ENCODE measurements around the gene ARHGAP26. TPM values are rescaled to one million over a fixed set of nuclear protein-coding genes. Genes with fewer than 3 reads are reported as not detected.

ARHGAP26 gene
- total RNA-seq, 2 donors from 2014 or later = 27.5 to 80.7 TPM

DNA sequence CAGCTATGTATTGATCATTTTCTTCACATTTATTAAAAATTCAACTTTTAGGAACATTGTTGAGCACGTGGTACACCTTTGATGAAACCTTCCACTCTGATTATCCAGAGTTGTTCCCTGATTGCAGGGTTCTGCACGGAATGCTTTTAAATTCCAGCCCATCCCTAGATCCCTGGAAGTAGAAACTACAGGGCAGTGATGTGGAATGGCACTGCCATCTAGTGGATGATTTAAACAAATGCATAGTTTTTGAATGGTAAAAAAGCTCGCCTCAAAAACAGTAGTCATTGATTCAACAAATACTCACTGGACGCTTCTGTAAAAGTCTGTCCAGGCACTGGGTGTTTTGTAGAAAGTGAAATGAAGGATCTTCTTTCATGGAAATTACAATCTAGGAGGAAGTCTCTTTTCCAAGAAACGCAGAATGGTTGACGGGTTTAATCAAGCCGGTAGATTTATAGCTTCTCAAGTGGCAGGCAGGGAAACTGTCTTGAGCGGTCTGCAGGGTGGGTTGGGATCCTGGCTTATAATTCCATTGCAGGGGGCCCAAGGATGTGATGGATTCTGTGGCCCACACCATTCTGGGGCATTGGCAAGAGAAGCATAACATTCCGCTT is 118.4 kb downstream of the ARHGAP26 start:
- H3K27me3 ChIP-seq (replicated peaks; ENCODE audit: insufficient read depth) = no peaks in the 10 kb centered on the region
- DNase-seq (ENCODE audit: low spot score) (no peak), ATAC-seq (ENCODE audit: insufficient number of reproducible peaks, low FRiP score, low read depth) (no peak)
- TF ChIP-seq, protein P1, sequence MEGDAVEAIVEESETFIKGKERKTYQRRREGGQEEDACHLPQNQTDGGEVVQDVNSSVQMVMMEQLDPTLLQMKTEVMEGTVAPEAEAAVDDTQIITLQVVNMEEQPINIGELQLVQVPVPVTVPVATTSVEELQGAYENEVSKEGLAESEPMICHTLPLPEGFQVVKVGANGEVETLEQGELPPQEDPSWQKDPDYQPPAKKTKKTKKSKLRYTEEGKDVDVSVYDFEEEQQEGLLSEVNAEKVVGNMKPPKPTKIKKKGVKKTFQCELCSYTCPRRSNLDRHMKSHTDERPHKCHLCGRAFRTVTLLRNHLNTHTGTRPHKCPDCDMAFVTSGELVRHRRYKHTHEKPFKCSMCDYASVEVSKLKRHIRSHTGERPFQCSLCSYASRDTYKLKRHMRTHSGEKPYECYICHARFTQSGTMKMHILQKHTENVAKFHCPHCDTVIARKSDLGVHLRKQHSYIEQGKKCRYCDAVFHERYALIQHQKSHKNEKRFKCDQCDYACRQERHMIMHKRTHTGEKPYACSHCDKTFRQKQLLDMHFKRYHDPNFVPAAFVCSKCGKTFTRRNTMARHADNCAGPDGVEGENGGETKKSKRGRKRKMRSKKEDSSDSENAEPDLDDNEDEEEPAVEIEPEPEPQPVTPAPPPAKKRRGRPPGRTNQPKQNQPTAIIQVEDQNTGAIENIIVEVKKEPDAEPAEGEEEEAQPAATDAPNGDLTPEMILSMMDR (IDR thresholded peaks at IDR 0.05) = peak; percentile 76
- no peaks in the 10 kb centered on the region for H3K9me3 ChIP-seq
- peaks cover 7 to 10% of the 10 kb centered on the region in 2 donors for H3K4me1 ChIP-seq (ENCODE audit: control insufficient read depth in 1 of 2, low read depth in 2 of 2)
- H3K36me3 ChIP-seq = peaks cover 2% of the 10 kb centered on the region
- H3K27ac ChIP-seq = no peak overlapping the region
- H3K4me3 ChIP-seq = no peak overlapping the region

DNA sequence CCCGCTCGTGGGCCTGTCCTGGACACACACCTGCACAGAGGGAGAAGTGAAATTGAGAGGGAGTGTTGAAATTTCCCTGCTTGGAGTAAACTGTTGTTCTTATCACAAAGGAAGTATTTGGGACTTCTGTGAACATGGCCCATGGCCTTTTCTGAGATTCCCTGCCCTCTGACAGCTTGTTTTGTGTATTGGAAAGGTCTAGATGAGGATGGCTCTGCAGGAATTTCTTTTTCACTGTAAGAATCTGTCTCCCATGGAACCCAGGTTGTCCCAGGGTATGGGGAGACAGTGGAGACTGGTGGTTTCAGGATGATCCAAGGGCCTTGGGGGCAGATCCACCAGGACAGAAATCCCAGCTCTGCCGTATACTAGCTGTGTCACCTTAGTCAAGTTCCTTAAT is 121.8 kb downstream of the ARHGAP26 start:
- no peak overlapping the region for H3K27ac ChIP-seq
- no peak for ATAC-seq (ENCODE audit: insufficient number of reproducible peaks, low FRiP score, low read depth)
- H3K36me3 ChIP-seq = peaks cover 10% of the 10 kb centered on the region
- peaks cover 0 to 7% of the 10 kb centered on the region in 2 donors for H3K4me1 ChIP-seq (ENCODE audit: control insufficient read depth in 1 of 2, low read depth in 2 of 2)
- TF ChIP-seq, protein P1 (IDR thresholded peaks at IDR 0.05) = no peak
- no peaks in the 10 kb centered on the region for H3K27me3 ChIP-seq (replicated peaks; ENCODE audit: insufficient read depth)
- no peak overlapping the region for H3K4me3 ChIP-seq
- H3K9me3 ChIP-seq = no peaks in the 10 kb centered on the region
- DNase-seq (ENCODE audit: low spot score) = no peak

DNA sequence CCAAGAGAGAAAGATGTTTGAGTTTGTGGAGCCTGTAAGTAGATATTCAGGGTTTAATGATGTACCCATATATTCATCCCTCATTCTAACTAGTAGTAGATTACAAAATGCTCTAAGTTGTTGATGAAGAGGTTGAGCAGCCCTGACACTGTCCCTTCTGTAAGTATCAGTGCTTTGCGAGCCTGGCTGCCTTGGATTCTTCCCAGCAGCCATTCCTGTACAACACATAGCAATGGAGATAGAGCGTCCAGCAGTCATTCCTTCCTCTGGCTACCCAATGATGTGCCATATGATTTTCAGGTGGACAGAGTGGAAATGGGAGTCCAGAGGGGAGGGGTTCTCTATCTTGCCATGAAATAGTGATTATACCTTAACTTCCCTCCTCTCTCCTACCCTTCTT is 124.1 kb downstream of the ARHGAP26 start:
- TF ChIP-seq, protein P1 (IDR thresholded peaks at IDR 0.05) = no peak
- ATAC-seq (ENCODE audit: insufficient number of reproducible peaks, low FRiP score, low read depth) = no peak
- H3K36me3 ChIP-seq = peaks cover 12% of the 10 kb centered on the region

DNA sequence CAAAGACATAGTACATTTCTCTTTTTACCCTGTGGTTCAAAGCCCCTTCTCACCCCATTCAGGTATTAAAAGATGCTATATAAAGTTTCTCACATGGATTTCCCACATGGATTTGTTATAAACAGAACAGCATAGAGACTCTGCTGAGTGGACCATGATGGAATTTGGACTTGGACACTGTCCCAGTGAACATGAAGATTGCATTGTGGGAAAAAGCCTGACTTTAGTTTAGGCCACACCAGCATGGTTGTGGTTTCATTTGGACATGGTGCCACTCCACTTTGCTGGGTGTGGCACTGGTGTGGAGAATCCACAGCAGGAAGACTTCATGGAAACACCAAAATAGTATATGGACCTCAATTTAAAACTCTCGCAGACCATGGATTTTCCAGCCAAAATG is 124.6 kb downstream of the ARHGAP26 start:
- Histone ChIP-seq H3K36me3 (peaks cover 12% of the 10 kb centered on the region), H3K9me3 (no peaks in the 10 kb centered on the region), H3K4me3 (no peak overlapping the region), H3K27me3 (replicated peaks; ENCODE audit: insufficient read depth) (no peaks in the 10 kb centered on the region), H3K27ac (no peak overlapping the region), H3K4me1 (ENCODE audit: control insufficient read depth in 1 of 2, low read depth in 2 of 2) (peaks cover 0 to 7% of the 10 kb centered on the region in 2 donors)
- no peak for DNase-seq (ENCODE audit: low spot score)
- TF ChIP-seq, protein P1 (IDR thresholded peaks at IDR 0.05) = no peak
- ATAC-seq (ENCODE audit: insufficient number of reproducible peaks, low FRiP score, low read depth) = no peak

More for the DNA sequence above, 124.1 kb downstream of the ARHGAP26 start:
- H3K4me3 ChIP-seq = no peak overlapping the region
- no peaks in the 10 kb centered on the region for H3K27me3 ChIP-seq (replicated peaks; ENCODE audit: insufficient read depth)
- no peaks in the 10 kb centered on the region for H3K9me3 ChIP-seq
- peaks cover 0 to 7% of the 10 kb centered on the region in 2 donors for H3K4me1 ChIP-seq (ENCODE audit: control insufficient read depth in 1 of 2, low read depth in 2 of 2)
- no peak overlapping the region for H3K27ac ChIP-seq
- no peak for DNase-seq (ENCODE audit: low spot score)

DNA sequence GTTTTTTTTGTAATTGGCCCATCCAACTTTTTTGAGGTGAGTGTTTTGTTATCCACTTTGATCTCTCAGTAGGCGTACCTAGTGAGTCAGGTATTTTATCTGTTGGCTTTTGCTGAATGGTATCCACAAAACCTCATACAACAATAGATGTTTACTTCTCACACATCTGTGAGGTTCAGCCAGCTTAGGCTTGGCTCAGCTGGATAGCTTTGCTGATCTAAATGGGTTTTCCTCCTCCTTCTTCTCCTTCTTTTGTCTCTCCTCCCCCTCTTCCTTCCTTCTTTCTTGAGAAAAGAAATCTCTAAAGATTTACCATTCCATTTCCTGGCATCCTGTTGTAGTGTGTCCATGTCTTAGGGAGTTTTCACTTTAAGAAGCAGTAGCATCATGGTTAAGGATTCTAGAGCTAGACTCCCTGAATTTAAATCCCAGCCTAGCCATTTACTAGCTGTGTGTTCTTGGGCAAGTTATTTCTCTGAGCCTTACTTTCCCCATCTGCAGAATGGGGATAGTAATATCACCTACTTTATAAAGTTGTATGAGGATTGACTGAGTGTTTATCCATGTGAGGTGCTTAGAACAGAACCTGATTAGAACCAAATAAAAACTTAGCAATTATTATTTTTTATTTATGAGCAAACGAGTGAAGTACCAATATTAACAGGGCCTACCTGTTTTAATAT is 126.3 kb downstream of the ARHGAP26 start:
- H3K4me3 ChIP-seq = no peak overlapping the region
- no peaks in the 10 kb centered on the region for H3K9me3 ChIP-seq
- no peak for ATAC-seq (ENCODE audit: insufficient number of reproducible peaks, low FRiP score, low read depth)
- no peak for DNase-seq (ENCODE audit: low spot score)
- H3K27ac ChIP-seq = no peak overlapping the region
- peaks cover 0 to 7% of the 10 kb centered on the region in 2 donors for H3K4me1 ChIP-seq (ENCODE audit: control insufficient read depth in 1 of 2, low read depth in 2 of 2)
- peaks cover 13% of the 10 kb centered on the region for H3K36me3 ChIP-seq
- H3K27me3 ChIP-seq (replicated peaks; ENCODE audit: insufficient read depth) = no peaks in the 10 kb centered on the region
- TF ChIP-seq, protein P1 (IDR thresholded peaks at IDR 0.05) = no peak

Measured in thoracic aorta (tissue), 2 donors.